HEK293 (cell line): ENCODE measurements around the gene AURKB.

Experiments used
- KLF16 ChIP-seq: fragments of 450-650 bp; formaldehyde crosslinking; IDR thresholded peaks from 2 replicates; pipeline ENCODE4 v1.5.1; 2017; ENCODE audit warnings: missing biosample characterization, missing genetic modification characterization
- KLF8 ChIP-seq: fragments of 450-650 bp; formaldehyde crosslinking; IDR thresholded peaks from 2 replicates; pipeline ENCODE4 v1.5.1; 2016; ENCODE audit warnings: missing biosample characterization, missing genetic modification characterization
- OSR2 ChIP-seq: fragments of 450-650 bp; formaldehyde crosslinking; IDR thresholded peaks from 2 replicates; pipeline ENCODE4 v1.5.1; 2016; ENCODE audit warnings: missing biosample characterization, missing genetic modification characterization
- SCRT2 ChIP-seq: fragments of 450-650 bp; formaldehyde crosslinking; IDR thresholded peaks from 2 replicates; pipeline ENCODE4 v1.5.1; 2016; ENCODE audit warnings: missing biosample characterization, missing genetic modification characterization
- WT1 ChIP-seq: fragments of 450-650 bp; formaldehyde crosslinking; IDR thresholded peaks from 2 replicates; pipeline ENCODE4 v1.5.1; 2016; ENCODE audit warnings: missing biosample characterization, missing genetic modification characterization
- ZBTB44 ChIP-seq: fragments of 450-650 bp; IDR thresholded peaks from 2 replicates; pipeline ENCODE4 v1.5.1; 2018; ENCODE audit warnings: missing biosample characterization, mild to moderate bottlenecking, missing genetic modification characterization
- ZFP37 ChIP-seq: fragments of 450-650 bp; formaldehyde crosslinking; IDR thresholded peaks from 2 replicates; pipeline ENCODE4 v1.5.1; 2016; ENCODE audit warnings: missing biosample characterization, missing genetic modification characterization
- ZFP41 ChIP-seq: fragments of 450-650 bp; formaldehyde crosslinking; IDR thresholded peaks from 2 replicates; pipeline ENCODE4 v1.5.1; 2016; ENCODE audit warnings: missing biosample characterization, missing genetic modification characterization, borderline replicate concordance
- ZNF114 ChIP-seq: fragments of 450-650 bp; formaldehyde crosslinking; IDR thresholded peaks from 2 replicates; pipeline ENCODE4 v1.5.0; 2017; ENCODE audit warnings: missing biosample characterization, missing genetic modification characterization
- ZNF155 ChIP-seq: fragments of 450-650 bp; formaldehyde crosslinking; IDR thresholded peaks from 2 replicates; pipeline ENCODE4 v1.5.1; 2016; ENCODE audit warnings: missing biosample characterization, missing genetic modification characterization
- ZNF16 ChIP-seq: fragments of 450-650 bp; formaldehyde crosslinking; IDR thresholded peaks from 2 replicates; pipeline ENCODE4 v1.5.1; 2016; ENCODE audit warnings: low read depth, missing biosample characterization, missing genetic modification characterization
- ZNF174 ChIP-seq: fragments of 450-650 bp; formaldehyde crosslinking; IDR thresholded peaks from 2 replicates; pipeline ENCODE4 v1.5.0; 2017; ENCODE audit warnings: missing biosample characterization, mild to moderate bottlenecking, missing genetic modification characterization
- ZNF24 ChIP-seq: fragments of 450-650 bp; formaldehyde crosslinking; IDR thresholded peaks from 2 replicates; pipeline ENCODE4 v1.5.1; 2016; ENCODE audit warnings: missing biosample characterization, missing genetic modification characterization
- ZNF274 ChIP-seq, 2 experiments: fragments of 200-500 bp in 1 of 2; fragments of 450-650 bp in 1 of 2; sonication (Bioruptor generic) in 1 of 2; formaldehyde crosslinking in 1 of 2; IDR thresholded peaks; 2 replicates each; pipeline versions ENCODE4 v1.5.1 to v1.6.1; 2014 to 2016; ENCODE audit warnings: borderline replicate concordance in 1 of 2, inconsistent platforms in 1 of 2, low read length in 1 of 2, missing biosample characterization in 1 of 2, missing genetic modification characterization in 1 of 2
- ZNF341 ChIP-seq: fragments of 450-650 bp; formaldehyde crosslinking; IDR thresholded peaks from 2 replicates; pipeline ENCODE4; 2016; ENCODE audit warnings: low read depth, missing biosample characterization, missing genetic modification characterization
- ZNF530 ChIP-seq: fragments of 450-650 bp; formaldehyde crosslinking; IDR thresholded peaks from 2 replicates; pipeline ENCODE4 v1.5.1; 2016; ENCODE audit warnings: low read depth, missing biosample characterization, missing genetic modification characterization
- ZNF544 ChIP-seq: fragments of 450-650 bp; formaldehyde crosslinking; IDR thresholded peaks from 2 replicates; pipeline ENCODE4 v1.5.0; 2017; ENCODE audit warnings: missing biosample characterization, missing genetic modification characterization
- ZNF560 ChIP-seq: fragments of 450-650 bp; formaldehyde crosslinking; IDR thresholded peaks from 2 replicates; pipeline ENCODE4 v1.5.1; 2017; ENCODE audit warnings: missing biosample characterization, missing genetic modification characterization, borderline replicate concordance
- ZNF571 ChIP-seq: fragments of 450-650 bp; formaldehyde crosslinking; IDR thresholded peaks from 2 replicates; pipeline ENCODE4 v1.5.0; 2017; ENCODE audit warnings: missing biosample characterization, missing genetic modification characterization
- ZNF624 ChIP-seq: fragments of 450-650 bp; formaldehyde crosslinking; IDR thresholded peaks from 2 replicates; pipeline ENCODE4 v1.5.1; 2017; ENCODE audit warnings: missing biosample characterization, missing genetic modification characterization
- ZNF626 ChIP-seq: fragments of 450-650 bp; sonication (Bioruptor Pico); formaldehyde crosslinking; IDR thresholded peaks from 2 replicates; pipeline ENCODE4 v1.5.1; 2018; ENCODE audit warnings: missing biosample characterization, missing genetic modification characterization, inconsistent platforms
- ZNF747 ChIP-seq: fragments of 450-650 bp; formaldehyde crosslinking; IDR thresholded peaks from 2 replicates; pipeline ENCODE4 v1.5.1; 2016; ENCODE audit warnings: missing biosample characterization, missing genetic modification characterization
- ZNF792 ChIP-seq: fragments of 450-650 bp; formaldehyde crosslinking; IDR thresholded peaks from 2 replicates; pipeline ENCODE4 v1.5.1; 2016; ENCODE audit warnings: missing biosample characterization, missing genetic modification characterization
- ZNF830 ChIP-seq: fragments of 450-650 bp; IDR thresholded peaks from 2 replicates; pipeline ENCODE4 v1.5.0; 2018; ENCODE audit warnings: missing biosample characterization, missing genetic modification characterization, low read depth, mild to moderate bottlenecking, moderate library complexity
- ZNF843 ChIP-seq: fragments of 450-650 bp; formaldehyde crosslinking; IDR thresholded peaks from 2 replicates; pipeline ENCODE4 v1.5.1; 2016; ENCODE audit warnings: missing biosample characterization, missing genetic modification characterization
- ZSCAN23 ChIP-seq: fragments of 450-650 bp; formaldehyde crosslinking; IDR thresholded peaks from 2 replicates; pipeline ENCODE4 v1.5.1; 2016; ENCODE audit warnings: missing biosample characterization, missing genetic modification characterization
- TF ChIP-seq, protein P1 (sequence below): fragments of 450-650 bp; formaldehyde crosslinking; IDR thresholded peaks from 2 replicates; pipeline ENCODE4 v1.5.1; 2016; ENCODE audit warnings: missing biosample characterization, missing genetic modification characterization
- TF ChIP-seq, protein P2 (sequence below): fragments of 450-650 bp; formaldehyde crosslinking; IDR thresholded peaks from 2 replicates; pipeline ENCODE4 v1.5.1; 2016; ENCODE audit warnings: missing biosample characterization, missing genetic modification characterization
- TF ChIP-seq, protein P3 (sequence below): IDR thresholded peaks from 2 replicates; pipeline ENCODE4 v1.6.1; 2011; ENCODE audit warnings: mild to moderate bottlenecking, low read depth, low read length, borderline replicate concordance
- TF ChIP-seq, protein P4 (sequence below): fragments of 450-650 bp; formaldehyde crosslinking; IDR thresholded peaks from 2 replicates; pipeline ENCODE4 v1.5.1; 2017; ENCODE audit warnings: missing biosample characterization, missing genetic modification characterization
- TF ChIP-seq, protein P5 (sequence below): fragments of 450-650 bp; formaldehyde crosslinking; IDR thresholded peaks from 2 replicates; pipeline ENCODE4 v1.5.1; 2017; ENCODE audit warnings: missing biosample characterization, missing genetic modification characterization

The AURKB gene

DNA sequence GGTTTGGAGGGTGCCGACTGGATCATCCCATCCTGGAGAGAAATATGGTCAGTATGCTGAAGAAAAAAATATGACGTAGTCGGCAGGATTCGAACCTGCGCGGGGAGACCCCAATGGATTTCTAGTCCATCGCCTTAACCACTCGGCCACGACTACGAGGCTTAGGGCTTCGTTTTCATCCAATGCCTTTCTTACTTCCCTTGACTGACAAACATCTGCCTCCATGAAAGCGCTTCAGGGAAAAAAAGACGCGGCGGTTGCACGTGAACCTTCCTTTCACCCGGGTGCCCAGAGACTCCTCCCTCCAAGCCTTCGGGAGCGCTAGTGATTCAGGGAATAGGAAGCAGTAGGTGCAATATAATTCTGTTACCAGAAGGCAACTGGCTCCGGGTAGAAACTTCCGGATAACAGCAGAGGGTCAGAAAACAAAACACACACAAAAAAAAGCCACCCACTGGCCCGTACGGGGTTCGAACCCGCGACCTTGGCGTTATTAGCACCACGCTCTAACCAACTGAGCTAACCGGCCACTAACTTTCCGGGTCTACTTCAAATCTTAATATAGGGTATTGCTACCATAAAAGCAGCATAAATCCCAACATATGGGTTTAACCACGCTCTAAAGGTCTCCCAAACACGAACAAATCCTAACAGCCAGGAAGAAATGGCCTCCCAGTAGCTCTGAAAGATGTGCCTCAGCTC, 16.3 kb upstream of the AURKB start (continued):
- TF ChIP-seq ZNF571 (tag by site-specific recombination), result no peak
- peak; percentile 85 for TF ChIP-seq KLF16
- TF ChIP-seq ZNF341, result no peak; the same call in 1 of the 2 replicates
- no peak for TF ChIP-seq ZNF560 (tag by site-specific recombination)
- TF ChIP-seq, protein P1, sequence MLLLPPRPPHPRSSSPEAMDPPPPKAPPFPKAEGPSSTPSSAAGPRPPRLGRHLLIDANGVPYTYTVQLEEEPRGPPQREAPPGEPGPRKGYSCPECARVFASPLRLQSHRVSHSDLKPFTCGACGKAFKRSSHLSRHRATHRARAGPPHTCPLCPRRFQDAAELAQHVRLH (tag by site-specific recombination), result peak; percentile 89
- no peak for TF ChIP-seq ZNF626 (tag by site-specific recombination)
- TF ChIP-seq, protein P2, sequence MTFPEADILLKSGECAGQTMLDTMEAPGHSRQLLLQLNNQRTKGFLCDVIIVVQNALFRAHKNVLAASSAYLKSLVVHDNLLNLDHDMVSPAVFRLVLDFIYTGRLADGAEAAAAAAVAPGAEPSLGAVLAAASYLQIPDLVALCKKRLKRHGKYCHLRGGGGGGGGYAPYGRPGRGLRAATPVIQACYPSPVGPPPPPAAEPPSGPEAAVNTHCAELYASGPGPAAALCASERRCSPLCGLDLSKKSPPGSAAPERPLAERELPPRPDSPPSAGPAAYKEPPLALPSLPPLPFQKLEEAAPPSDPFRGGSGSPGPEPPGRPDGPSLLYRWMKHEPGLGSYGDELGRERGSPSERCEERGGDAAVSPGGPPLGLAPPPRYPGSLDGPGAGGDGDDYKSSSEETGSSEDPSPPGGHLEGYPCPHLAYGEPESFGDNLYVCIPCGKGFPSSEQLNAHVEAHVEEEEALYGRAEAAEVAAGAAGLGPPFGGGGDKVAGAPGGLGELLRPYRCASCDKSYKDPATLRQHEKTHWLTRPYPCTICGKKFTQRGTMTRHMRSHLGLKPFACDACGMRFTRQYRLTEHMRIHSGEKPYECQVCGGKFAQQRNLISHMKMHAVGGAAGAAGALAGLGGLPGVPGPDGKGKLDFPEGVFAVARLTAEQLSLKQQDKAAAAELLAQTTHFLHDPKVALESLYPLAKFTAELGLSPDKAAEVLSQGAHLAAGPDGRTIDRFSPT (tag by site-specific recombination), result no peak
- no peak for TF ChIP-seq ZNF114 (tag by site-specific recombination)
- no peak for TF ChIP-seq SCRT2 (tag by site-specific recombination)
- 0 out of 2 replicates have a peak, but pooled peaks have one; percentile 35 for TF ChIP-seq ZNF16 (tag by site-specific recombination)
- no peak for TF ChIP-seq ZFP41 (tag by site-specific recombination)
- TF ChIP-seq ZNF830 (tag by site-specific recombination), result no peak
- no peak for TF ChIP-seq ZNF530 (tag by site-specific recombination)
- no peak for TF ChIP-seq ZFP37 (tag by site-specific recombination)
- peak; percentile 88 for TF ChIP-seq OSR2 (tag by site-specific recombination)
- 0 out of 2 replicates have a peak, but pooled peaks have one; percentile 39 for TF ChIP-seq ZNF792 (tag by site-specific recombination)
- no peak for TF ChIP-seq ZNF174
- TF ChIP-seq ZNF155 (tag by site-specific recombination), result no peak
- TF ChIP-seq, protein P3, sequence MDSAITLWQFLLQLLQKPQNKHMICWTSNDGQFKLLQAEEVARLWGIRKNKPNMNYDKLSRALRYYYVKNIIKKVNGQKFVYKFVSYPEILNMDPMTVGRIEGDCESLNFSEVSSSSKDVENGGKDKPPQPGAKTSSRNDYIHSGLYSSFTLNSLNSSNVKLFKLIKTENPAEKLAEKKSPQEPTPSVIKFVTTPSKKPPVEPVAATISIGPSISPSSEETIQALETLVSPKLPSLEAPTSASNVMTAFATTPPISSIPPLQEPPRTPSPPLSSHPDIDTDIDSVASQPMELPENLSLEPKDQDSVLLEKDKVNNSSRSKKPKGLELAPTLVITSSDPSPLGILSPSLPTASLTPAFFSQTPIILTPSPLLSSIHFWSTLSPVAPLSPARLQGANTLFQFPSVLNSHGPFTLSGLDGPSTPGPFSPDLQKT, result no peak
- TF ChIP-seq ZSCAN23 (tag by site-specific recombination), result peak; percentile 93
- TF ChIP-seq ZNF24 (tag by site-specific recombination), result no peak; the same call in none of the 2 replicates
- 0 out of 2 replicates have a peak, but pooled peaks have one; percentile 65 for TF ChIP-seq ZNF624 (tag by site-specific recombination)
- TF ChIP-seq, protein P4, sequence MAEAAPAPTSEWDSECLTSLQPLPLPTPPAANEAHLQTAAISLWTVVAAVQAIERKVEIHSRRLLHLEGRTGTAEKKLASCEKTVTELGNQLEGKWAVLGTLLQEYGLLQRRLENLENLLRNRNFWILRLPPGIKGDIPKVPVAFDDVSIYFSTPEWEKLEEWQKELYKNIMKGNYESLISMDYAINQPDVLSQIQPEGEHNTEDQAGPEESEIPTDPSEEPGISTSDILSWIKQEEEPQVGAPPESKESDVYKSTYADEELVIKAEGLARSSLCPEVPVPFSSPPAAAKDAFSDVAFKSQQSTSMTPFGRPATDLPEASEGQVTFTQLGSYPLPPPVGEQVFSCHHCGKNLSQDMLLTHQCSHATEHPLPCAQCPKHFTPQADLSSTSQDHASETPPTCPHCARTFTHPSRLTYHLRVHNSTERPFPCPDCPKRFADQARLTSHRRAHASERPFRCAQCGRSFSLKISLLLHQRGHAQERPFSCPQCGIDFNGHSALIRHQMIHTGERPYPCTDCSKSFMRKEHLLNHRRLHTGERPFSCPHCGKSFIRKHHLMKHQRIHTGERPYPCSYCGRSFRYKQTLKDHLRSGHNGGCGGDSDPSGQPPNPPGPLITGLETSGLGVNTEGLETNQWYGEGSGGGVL (tag by site-specific recombination), result no peak
- TF ChIP-seq ZNF274 (IDR thresholded peaks at IDR 0.05; ENCODE audit: low read length), result no peak
- TF ChIP-seq ZNF274 (tag by site-specific recombination; IDR thresholded peaks at IDR 0.05; ENCODE audit: borderline replicate concordance), result no peak
- TF ChIP-seq ZBTB44 (tag by site-specific recombination), result no peak; the same call in none of the 2 replicates
- TF ChIP-seq, protein P5, sequence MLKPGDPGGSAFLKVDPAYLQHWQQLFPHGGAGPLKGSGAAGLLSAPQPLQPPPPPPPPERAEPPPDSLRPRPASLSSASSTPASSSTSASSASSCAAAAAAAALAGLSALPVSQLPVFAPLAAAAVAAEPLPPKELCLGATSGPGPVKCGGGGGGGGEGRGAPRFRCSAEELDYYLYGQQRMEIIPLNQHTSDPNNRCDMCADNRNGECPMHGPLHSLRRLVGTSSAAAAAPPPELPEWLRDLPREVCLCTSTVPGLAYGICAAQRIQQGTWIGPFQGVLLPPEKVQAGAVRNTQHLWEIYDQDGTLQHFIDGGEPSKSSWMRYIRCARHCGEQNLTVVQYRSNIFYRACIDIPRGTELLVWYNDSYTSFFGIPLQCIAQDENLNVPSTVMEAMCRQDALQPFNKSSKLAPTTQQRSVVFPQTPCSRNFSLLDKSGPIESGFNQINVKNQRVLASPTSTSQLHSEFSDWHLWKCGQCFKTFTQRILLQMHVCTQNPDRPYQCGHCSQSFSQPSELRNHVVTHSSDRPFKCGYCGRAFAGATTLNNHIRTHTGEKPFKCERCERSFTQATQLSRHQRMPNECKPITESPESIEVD, result no peak
- no peak for TF ChIP-seq WT1 (tag by site-specific recombination)
- peak; percentile 60 for TF ChIP-seq ZNF843 (tag by site-specific recombination)
- TF ChIP-seq KLF8 (tag by site-specific recombination), result peak; percentile 66
- TF ChIP-seq ZNF544 (tag by site-specific recombination), result no peak
- no peak for TF ChIP-seq ZNF747 (tag by site-specific recombination)
